NB4 (cell line): ENCODE measurements around the gene MACROD2.

ENCODE experiments used
- DNase-seq: peaks from one replicate; pipeline ENCODE4 v3.0.0; 2010; ENCODE audit warnings: low read depth
- H3K4me3 ChIP-seq: one replicate; pipeline ENCODE4 v1.5.1; 2011; ENCODE audit warnings: mild to moderate bottlenecking, low read depth, low read length, moderate library complexity
- CTCF ChIP-seq: IDR thresholded peaks from one replicate; pipeline ENCODE4 v1.5.1; 2012; ENCODE audit warnings: low read depth, low read length
- MAX ChIP-seq: IDR thresholded peaks from 2 replicates; pipeline ENCODE4 v1.6.1; 2011; ENCODE audit warnings: low read depth, low read length
- MYC ChIP-seq: IDR thresholded peaks from 2 replicates; pipeline ENCODE4 v1.6.1; 2011; ENCODE audit warnings: low read depth, low read length
- POLR2A ChIP-seq: IDR thresholded peaks from 2 replicates; pipeline ENCODE4 v1.6.1; 2011; ENCODE audit warnings: mild to moderate bottlenecking; ENCODE audit not compliant: insufficient read length; ENCODE audit errors: extremely low read depth

MACROD2 gene

GRCh38 chr20:15622368-15622767 is 1627.1 kb downstream of the MACROD2 start:
- no peak for DNase-seq
- TF ChIP-seq POLR2A = no peak
- no peak overlapping the region for H3K4me3 ChIP-seq

DNA sequence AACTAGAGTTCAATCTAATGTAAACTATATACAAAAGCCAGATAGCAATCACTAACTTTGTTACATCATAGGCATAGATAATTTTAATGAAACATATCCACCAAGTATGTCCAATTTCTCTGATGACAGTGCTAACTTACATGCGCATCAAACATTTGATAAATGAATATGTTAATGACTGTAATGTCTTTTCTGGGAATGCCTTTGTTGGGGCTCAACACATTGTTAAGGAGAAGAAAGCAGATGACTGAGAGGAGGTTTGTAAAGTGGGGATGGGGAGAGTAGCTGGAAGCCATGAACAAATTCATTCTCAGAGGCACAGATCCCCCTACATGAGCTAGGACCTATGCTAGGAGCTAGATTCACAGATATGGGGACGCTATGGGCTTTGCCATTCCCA is 1627.9 kb downstream of the MACROD2 start:
- no peak for DNase-seq
- TF ChIP-seq MAX = no peak
- TF ChIP-seq MYC = no peak
- no peak for TF ChIP-seq POLR2A
- no peak for TF ChIP-seq CTCF

DNA sequence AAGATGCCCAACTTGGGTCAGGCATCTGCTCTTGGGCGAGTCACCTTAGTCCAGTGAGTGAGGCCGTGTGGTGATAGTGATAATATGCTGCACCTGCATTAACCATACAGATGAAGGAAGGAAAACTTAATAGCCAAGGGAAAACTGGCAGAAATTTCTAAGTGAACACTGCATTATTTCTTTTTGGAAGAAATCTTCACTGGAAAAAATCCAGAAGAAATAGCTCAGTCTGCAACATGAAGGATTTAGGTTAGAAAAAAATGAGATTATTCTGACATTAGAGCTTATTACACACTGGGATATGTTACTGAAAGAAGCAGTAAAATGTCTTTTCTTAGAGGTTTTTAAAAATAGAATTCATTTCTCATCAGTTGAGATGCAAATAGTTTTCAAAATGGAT is 1630.7 kb downstream of the MACROD2 start:
- no peak overlapping the region for H3K4me3 ChIP-seq
- TF ChIP-seq POLR2A = no peak
- TF ChIP-seq MYC = no peak
- TF ChIP-seq MAX = no peak
- TF ChIP-seq CTCF = no peak
- DNase-seq = no peak

More for the DNA sequence above, 1627.9 kb downstream of the MACROD2 start:
- H3K4me3 ChIP-seq = no peak overlapping the region

GRCh38 chr20:15627089-15627488 is 1631.8 kb downstream of the MACROD2 start:
- H3K4me3 ChIP-seq = no peak overlapping the region
- TF ChIP-seq MAX = no peak
- TF ChIP-seq POLR2A = no peak
- TF ChIP-seq CTCF = no peak
- TF ChIP-seq MYC = no peak
- DNase-seq = no peak

GRCh38 chr20:15627501-15627903 is 1632.2 kb downstream of the MACROD2 start:
- no peak for TF ChIP-seq MAX
- no peak for TF ChIP-seq POLR2A
- no peak for TF ChIP-seq MYC
- no peak for TF ChIP-seq CTCF
- DNase-seq = no peak
- H3K4me3 ChIP-seq = no peak overlapping the region

- no peak overlapping the region for H3K4me3 ChIP-seq
- no peak for DNase-seq
- no peak for TF ChIP-seq MYC
- no peak for TF ChIP-seq POLR2A
- no peak for TF ChIP-seq MAX
- no peak for TF ChIP-seq CTCF
Measured at GRCh38 chr20:15628851-15629353, 1633.6 kb downstream of the MACROD2 start.
